CD8-positive, alpha-beta memory T cell (primary cell): ENCODE measurements around the gene CPA1. TPM values are rescaled to one million over a fixed set of nuclear protein-coding genes. Genes with fewer than 3 reads are reported as not detected.

Experiments
- CTCF ChIA-PET: fragments of 350-600 bp; sonication (Branson Sonifier 250); formaldehyde crosslinking; loops from one replicate; lab custom pipeline; 2021; ENCODE audit warnings: antibody characterized with exemption; lab: Charles Lee
- POLR2A ChIA-PET: fragments of 350-600 bp; sonication (Branson Sonifier 250); formaldehyde crosslinking; loops from one replicate; lab custom pipeline; 2021; ENCODE audit warnings: antibody characterized with exemption; lab: Charles Lee
- DNase-seq, 5 donors: peaks; one replicate each; pipeline versions ENCODE4 v3.0.0 to v3.0.0-alpha.2; 2020 to 2022; ENCODE audit warnings: mixed read lengths in 1 of 5
- H3K27ac ChIP-seq: one replicate; pipeline ENCODE4 v1.7.0; 2013; ENCODE audit warnings: low read depth, mild to moderate bottlenecking, low read length, moderate library complexity
- H3K27me3 ChIP-seq: 2 replicates; pipeline ENCODE4 v1.7.0; 2013; ENCODE audit warnings: low read length, mild to moderate bottlenecking; ENCODE audit not compliant: insufficient read depth, poor library complexity, severe bottlenecking
- H3K36me3 ChIP-seq: 2 replicates; pipeline ENCODE4 v1.7.0; 2013; ENCODE audit warnings: mild to moderate bottlenecking, low read length, moderate library complexity; ENCODE audit not compliant: insufficient read depth
- H3K4me1 ChIP-seq: 2 replicates; pipeline ENCODE4 v1.7.0; 2013; ENCODE audit warnings: mild to moderate bottlenecking, low read length, moderate library complexity; ENCODE audit not compliant: insufficient read depth
- H3K4me3 ChIP-seq: 2 replicates; pipeline ENCODE4 v1.7.0; 2013; ENCODE audit warnings: mild to moderate bottlenecking, low read length
- H3K9me3 ChIP-seq: 2 replicates; pipeline ENCODE4 v1.7.0; 2013; ENCODE audit warnings: mild to moderate bottlenecking, low read length
- H3K27ac Mint-ChIP-seq, 8 donors: one replicate each; pipeline ENCODE4 v1.8.0; 2020 to 2021; ENCODE audit warnings: mixed read lengths in 8 of 8, mild to moderate bottlenecking in 6 of 8, inconsistent platforms in 3 of 8, moderate library complexity in 3 of 8
- H3K27me3 Mint-ChIP-seq, 2 donors: one replicate each; pipeline ENCODE4 v1.8.0; 2020 to 2021; ENCODE audit warnings: mixed read lengths in 2 of 2, mild to moderate bottlenecking in 1 of 2, moderate library complexity in 1 of 2
- H3K36me3 Mint-ChIP-seq, 3 donors: one replicate each; pipeline ENCODE4 v1.8.0; 2020 to 2021; ENCODE audit warnings: mixed read lengths in 3 of 3, inconsistent platforms in 1 of 3, mild to moderate bottlenecking in 1 of 3
- H3K4me1 Mint-ChIP-seq, 3 donors: one replicate each; pipeline ENCODE4 v1.8.0; 2020 to 2021; ENCODE audit warnings: mixed read lengths in 3 of 3, inconsistent platforms in 1 of 3, mild to moderate bottlenecking in 1 of 3
- H3K4me3 Mint-ChIP-seq, 7 donors: one replicate each; pipeline ENCODE4 v1.8.0; 2020 to 2021; ENCODE audit warnings: mixed read lengths in 7 of 7, mild to moderate bottlenecking in 6 of 7, moderate library complexity in 4 of 7, inconsistent platforms in 2 of 7
- H3K9me3 Mint-ChIP-seq, 5 donors: one replicate each; pipeline ENCODE4 v1.8.0; 2020 to 2022; ENCODE audit warnings: mixed read lengths in 5 of 5, mild to moderate bottlenecking in 3 of 5, moderate library complexity in 2 of 5, inconsistent platforms in 1 of 5
- polyA plus RNA-seq: library from polyadenylated mRNA; unstranded; fragments of 300-500 nt; fragmentation: Illumina TruSeq; gene quantifications from one replicate; pipeline ENCODE4 v1.2.3, GENCODE V29; 2021
- total RNA-seq, 2 experiments: library from RNA; stranded (reverse); gene quantifications; one replicate each; pipeline ENCODE4 v1.2.3, GENCODE V29; 2021

Gene CPA1
- total and polyA plus RNA-seq, 3 experiments from 2014 or later, result not detected

DNA sequence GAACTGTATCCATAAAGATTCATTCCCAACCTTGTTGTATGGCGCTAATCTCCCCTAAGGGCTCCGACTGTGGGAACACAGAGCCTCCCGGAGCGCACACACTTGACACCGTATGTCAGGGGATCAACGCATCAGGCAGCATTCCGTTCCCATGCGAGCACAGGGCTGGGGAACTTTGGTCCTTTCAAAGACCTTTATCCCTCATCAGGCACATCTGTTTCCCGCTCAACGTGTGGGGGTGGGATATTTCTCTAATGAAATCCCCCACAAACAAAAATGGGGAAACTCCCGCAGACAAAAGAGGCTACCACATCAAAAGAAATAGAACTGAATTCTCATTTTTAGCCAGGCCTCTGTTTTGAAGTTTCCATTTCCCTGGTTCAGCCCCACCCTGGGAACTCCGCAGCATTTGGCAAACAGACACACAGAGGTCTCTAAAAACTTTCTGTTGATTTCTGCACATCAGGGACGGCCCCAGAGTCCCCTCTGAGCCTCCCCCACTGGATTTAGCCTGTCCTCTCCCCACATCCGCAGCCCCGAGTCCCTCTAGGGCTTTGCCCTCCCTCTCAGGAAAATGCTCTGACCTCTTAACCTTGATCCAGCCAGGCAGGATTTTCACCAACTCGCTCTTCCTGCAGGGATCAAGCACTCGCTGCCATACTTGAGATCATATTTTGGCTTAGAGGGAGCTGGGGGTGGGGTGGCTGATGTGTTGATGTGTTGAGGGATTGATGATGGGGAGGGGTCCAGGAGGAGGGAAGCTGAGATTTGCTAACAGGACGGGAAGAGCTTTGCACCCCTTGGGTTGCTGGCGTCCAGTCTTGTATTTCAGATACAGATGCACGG lies 29.1 kb upstream of the CPA1 start:
- Mint-ChIP-seq H3K27me3 (peaks cover 8 to 36% of the 10 kb centered on the region in 2 donors), H3K4me1 (peaks cover 4 to 18% (median 4%) of the 10 kb centered on the region in 3 donors), H3K9me3 (no peaks in the 10 kb centered on the region), H3K4me3 (no peak overlapping the region), H3K36me3 (no peaks in the 10 kb centered on the region), H3K27ac (no peak overlapping the region)
- Histone ChIP-seq H3K27me3 (peaks cover 3% of the 10 kb centered on the region), H3K27ac (no peak overlapping the region), H3K9me3 (no peaks in the 10 kb centered on the region), H3K36me3 (no peaks in the 10 kb centered on the region), H3K4me3 (no peak overlapping the region), H3K4me1 (no peaks in the 10 kb centered on the region)
- DNase-seq, result no peak
- ChIA-PET CTCF (no interaction called here), POLR2A (no interaction called here)

DNA sequence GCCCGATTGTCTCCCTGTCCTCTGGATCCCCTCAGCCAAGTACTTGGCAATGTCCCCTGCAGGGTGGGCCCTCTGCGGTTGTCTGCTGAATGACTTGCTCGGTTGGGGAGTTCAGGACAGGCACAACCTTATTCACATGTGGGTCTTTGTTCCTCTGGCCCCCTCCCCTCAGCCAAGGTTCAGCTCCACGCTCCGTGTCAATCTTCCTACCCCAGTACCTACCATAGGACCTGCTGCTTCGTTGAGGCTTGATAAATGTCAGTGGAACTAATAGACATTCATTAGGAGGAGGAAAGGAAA lies 28.6 kb upstream of the CPA1 start:
- H3K27ac Mint-ChIP-seq, result no peak overlapping the region
- no peak for DNase-seq
- peaks cover 8 to 36% of the 10 kb centered on the region in 2 donors for H3K27me3 Mint-ChIP-seq
- ChIA-PET CTCF (no interaction called here), POLR2A (no interaction called here)
- H3K9me3 Mint-ChIP-seq, result no peaks in the 10 kb centered on the region
- Histone ChIP-seq H3K9me3 (no peaks in the 10 kb centered on the region), H3K27ac (no peak overlapping the region), H3K4me3 (no peak overlapping the region), H3K4me1 (no peaks in the 10 kb centered on the region), H3K27me3 (peaks cover 3% of the 10 kb centered on the region), H3K36me3 (no peaks in the 10 kb centered on the region)
- no peak overlapping the region for H3K4me3 Mint-ChIP-seq
- no peaks in the 10 kb centered on the region for H3K36me3 Mint-ChIP-seq
- H3K4me1 Mint-ChIP-seq, result peaks cover 4 to 18% (median 4%) of the 10 kb centered on the region in 3 donors

DNA sequence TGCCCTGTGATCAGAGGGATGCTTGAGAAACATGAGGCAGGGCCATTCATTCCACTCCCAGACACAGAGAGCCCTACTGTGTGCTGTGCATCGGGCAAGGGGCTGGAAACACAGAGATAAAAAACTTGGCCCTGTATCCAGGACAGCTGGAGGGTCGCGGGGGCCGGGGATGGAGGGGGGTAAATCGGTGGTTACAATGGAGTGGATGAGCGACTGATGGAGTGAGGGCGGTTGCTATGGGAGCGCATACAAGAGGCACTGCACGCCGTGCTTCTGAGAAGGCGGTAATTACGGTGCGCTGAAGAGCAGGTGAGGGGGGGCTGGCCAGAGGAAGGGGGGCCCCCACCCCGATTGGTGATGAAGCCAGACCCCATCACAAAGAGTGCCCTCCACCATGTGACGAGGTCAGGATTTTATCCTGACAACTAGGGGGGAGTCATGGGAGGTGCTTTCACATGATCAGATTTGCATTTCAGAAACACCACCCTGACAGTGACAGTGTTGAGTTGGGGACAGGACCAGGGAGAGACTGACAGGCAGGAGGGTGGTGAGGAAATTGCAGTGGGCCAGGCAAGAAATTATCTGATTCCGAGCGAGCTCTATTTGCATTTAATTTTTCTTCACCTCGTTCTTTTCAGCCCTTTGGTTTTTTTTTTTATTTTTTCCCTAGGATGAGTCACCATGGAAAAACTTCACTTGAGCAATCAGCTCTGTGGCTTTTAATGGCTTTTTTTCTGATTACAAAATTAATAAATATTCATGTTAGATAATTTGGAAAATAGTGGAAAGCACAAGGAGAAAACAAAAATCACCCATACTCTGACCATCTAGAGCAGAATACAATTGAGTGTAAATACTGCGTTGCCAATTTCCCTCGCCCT lies 27.9 kb upstream of the CPA1 start:
- H3K4me1 Mint-ChIP-seq, result peaks cover 4 to 18% (median 4%) of the 10 kb centered on the region in 3 donors
- no peaks in the 10 kb centered on the region for H3K4me1 ChIP-seq
- H3K27ac ChIP-seq, result no peak overlapping the region
- H3K27ac Mint-ChIP-seq, result no peak overlapping the region
- H3K9me3 Mint-ChIP-seq, result no peaks in the 10 kb centered on the region
- no peaks in the 10 kb centered on the region for H3K36me3 ChIP-seq
- no peak overlapping the region for H3K4me3 Mint-ChIP-seq
- DNase-seq, result no peak
- no peak overlapping the region for H3K4me3 ChIP-seq
- H3K27me3 ChIP-seq, result peaks cover 3% of the 10 kb centered on the region
- ChIA-PET POLR2A (interaction anchor here (0.7 kb wide), 1 partner anchor 30 kb away, joined by 4 read pairs; no protein-coding TSS in a partner anchor), CTCF (no interaction called here)
- no peaks in the 10 kb centered on the region for H3K36me3 Mint-ChIP-seq
- H3K9me3 ChIP-seq, result no peaks in the 10 kb centered on the region
- peaks cover 8 to 36% of the 10 kb centered on the region in 2 donors for H3K27me3 Mint-ChIP-seq

DNA sequence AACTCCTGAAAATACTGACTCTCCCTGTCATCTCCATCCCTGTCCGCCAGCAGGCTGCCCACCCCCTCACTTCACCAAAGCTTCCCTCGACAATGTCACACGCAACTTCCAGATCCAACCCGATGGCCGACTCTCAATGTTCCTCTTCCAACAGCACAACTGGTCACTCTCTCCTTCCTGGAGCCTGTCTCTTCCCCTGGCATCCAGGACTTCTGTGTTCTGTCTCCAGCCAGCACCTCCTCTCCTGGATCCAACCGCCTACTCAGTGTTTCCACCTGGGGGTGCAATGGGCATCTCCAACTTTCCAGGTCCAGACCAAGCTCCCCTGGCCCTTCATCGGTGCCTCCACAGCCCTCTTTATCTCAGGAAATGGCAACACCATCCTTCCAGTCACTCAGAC lies 27.1 kb upstream of the CPA1 start:
- no peaks in the 10 kb centered on the region for H3K36me3 Mint-ChIP-seq
- DNase-seq, result no peak
- CTCF ChIA-PET, result no interaction called here
- POLR2A ChIA-PET, result interaction anchor here (0.7 kb wide), 1 partner anchor 31 kb away, joined by 4 read pairs; no protein-coding TSS in a partner anchor
- no peaks in the 10 kb centered on the region for H3K4me1 ChIP-seq
- peaks cover 3% of the 10 kb centered on the region for H3K27me3 ChIP-seq
- H3K27ac ChIP-seq, result no peak overlapping the region
- H3K4me3 ChIP-seq, result no peak overlapping the region
- no peaks in the 10 kb centered on the region for H3K9me3 Mint-ChIP-seq
- H3K27me3 Mint-ChIP-seq, result peaks cover 6 to 32% of the 10 kb centered on the region in 2 donors
- H3K36me3 ChIP-seq, result no peaks in the 10 kb centered on the region
- no peaks in the 10 kb centered on the region for H3K9me3 ChIP-seq
- no peak overlapping the region for H3K27ac Mint-ChIP-seq
- no peak overlapping the region for H3K4me3 Mint-ChIP-seq
- H3K4me1 Mint-ChIP-seq, result peaks cover 4 to 18% (median 4%) of the 10 kb centered on the region in 3 donors

DNA sequence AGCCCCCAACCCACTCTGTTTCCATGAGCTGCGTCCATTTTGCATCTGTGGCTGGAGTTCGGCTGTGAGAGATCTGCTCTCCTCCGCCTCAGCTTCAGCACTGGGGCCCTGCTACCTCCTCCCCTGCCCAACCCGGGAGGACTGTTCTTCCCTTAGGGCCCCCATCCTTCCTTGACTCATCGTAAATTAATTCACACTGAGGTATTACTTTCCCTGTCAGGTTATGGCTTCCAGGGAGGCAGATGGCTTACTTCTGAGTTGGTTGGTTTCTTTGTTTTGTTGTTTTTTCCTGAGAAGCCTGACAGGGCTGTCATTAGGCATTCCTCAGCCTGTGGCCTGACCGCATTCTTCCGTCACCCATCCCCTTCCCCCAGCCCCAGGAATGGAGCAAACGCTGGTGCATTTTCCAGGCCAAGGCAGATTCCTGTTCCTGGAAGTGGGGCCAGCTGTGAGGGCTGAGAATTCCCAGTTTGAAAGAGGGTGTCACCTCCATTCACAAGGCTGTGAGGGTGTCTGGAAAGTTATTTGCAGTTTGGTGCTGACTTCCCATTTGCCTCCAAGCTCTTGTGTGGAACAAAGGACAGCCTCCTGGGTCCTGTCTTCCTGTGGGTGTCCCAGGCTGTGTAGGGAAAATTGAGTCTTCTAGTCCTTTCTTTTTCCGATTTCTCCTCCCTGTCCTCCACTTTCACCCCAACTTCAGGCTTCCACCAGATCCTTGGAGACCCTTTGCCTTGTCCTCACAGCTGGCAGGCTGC lies 24.0 kb upstream of the CPA1 start:
- Mint-ChIP-seq H3K9me3 (peaks cover 2 to 11% (median 5%) of the 10 kb centered on the region in 5 donors), H3K27me3 (peaks cover 6 to 19% of the 10 kb centered on the region in 2 donors), H3K27ac (peak overlapping the region in 1 of 8 donors; percentile 52), H3K36me3 (peaks cover 0 to 7% (median 0%) of the 10 kb centered on the region in 3 donors), H3K4me3 (no peak overlapping the region), H3K4me1 (peaks cover 0 to 8% (median 4%) of the 10 kb centered on the region in 3 donors)
- H3K9me3 ChIP-seq, result no peaks in the 10 kb centered on the region
- ChIA-PET CTCF (no interaction called here), POLR2A (no interaction called here)
- peaks cover 3% of the 10 kb centered on the region for H3K27me3 ChIP-seq
- H3K4me3 ChIP-seq, result no peak overlapping the region
- DNase-seq, result no peak
- no peak overlapping the region for H3K27ac ChIP-seq
- H3K36me3 ChIP-seq, result no peaks in the 10 kb centered on the region
- H3K4me1 ChIP-seq, result no peaks in the 10 kb centered on the region

DNA sequence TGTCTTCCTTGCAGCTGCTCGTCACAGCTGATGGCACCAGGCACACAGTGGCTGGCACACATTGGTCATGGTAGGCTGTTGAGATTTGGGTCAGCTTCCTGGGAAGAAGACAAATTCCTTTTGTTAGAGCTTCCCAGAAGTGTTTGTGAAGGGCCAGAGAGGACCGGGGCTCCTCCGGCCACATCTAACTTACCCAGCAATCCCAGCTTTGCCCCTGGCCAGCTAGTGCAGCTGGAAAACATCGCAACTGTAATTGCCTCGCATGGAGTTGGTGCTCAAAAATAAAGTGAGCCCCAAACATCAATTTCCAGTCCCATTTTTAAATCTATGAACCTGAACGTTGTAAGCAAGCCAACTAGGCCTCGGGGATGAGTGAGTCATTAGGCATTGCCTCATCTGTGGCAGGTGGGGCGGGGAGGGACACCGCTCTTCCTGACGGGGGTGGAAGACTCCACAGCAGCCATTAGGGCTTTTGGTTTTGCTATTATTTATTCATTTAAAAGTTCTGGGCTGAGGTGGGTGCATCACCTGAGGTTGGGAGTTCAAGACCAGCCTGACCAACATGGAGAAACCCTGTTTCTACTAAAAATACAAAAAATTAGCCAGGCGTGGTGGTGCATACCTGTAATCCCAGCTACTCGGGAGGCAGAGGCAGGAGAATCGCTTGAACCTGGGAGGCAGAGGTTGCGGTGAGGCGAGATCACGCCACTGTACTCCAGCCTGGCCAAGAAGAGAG lies 23.2 kb upstream of the CPA1 start:
- Histone ChIP-seq H3K27me3 (no peaks in the 10 kb centered on the region), H3K9me3 (no peaks in the 10 kb centered on the region), H3K4me1 (no peaks in the 10 kb centered on the region), H3K36me3 (no peaks in the 10 kb centered on the region), H3K4me3 (no peak overlapping the region), H3K27ac (no peak overlapping the region)
- CTCF ChIA-PET, result no interaction called here
- no peak overlapping the region for H3K4me3 Mint-ChIP-seq
- H3K4me1 Mint-ChIP-seq, result peaks cover 0 to 2% (median under 1%) of the 10 kb centered on the region in 3 donors
- DNase-seq, result no peak
- H3K36me3 Mint-ChIP-seq, result peaks cover 0 to 8% (median 0%) of the 10 kb centered on the region in 3 donors
- POLR2A ChIA-PET, result no interaction called here
- peaks cover 8 to 13% of the 10 kb centered on the region in 2 donors for H3K27me3 Mint-ChIP-seq
- peaks cover 3 to 11% (median 5%) of the 10 kb centered on the region in 5 donors for H3K9me3 Mint-ChIP-seq
- no peak overlapping the region for H3K27ac Mint-ChIP-seq

DNA sequence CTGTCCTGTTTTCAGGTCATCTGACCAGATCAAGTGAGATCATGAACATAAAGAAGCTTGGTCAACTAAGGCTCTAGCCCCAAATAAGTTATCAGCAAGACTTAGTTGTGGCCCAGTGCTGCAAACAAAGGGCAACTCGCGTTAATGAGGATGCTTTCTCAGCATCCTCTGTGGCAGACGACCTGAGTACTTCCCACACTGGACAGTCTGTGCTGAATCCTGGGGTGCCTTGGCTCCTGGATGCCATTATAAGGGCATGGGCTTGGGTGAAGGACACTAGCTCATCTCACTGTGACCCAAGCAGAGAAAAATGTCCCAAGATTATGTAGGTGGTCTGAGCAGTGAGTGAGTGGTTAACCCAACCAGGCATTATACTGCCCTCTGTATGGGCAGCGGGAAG lies 21.8 kb upstream of the CPA1 start:
- H3K27ac ChIP-seq, result no peak overlapping the region
- no peaks in the 10 kb centered on the region for H3K9me3 ChIP-seq
- POLR2A ChIA-PET, result no interaction called here
- Mint-ChIP-seq H3K27me3 (peaks cover 7 to 15% of the 10 kb centered on the region in 2 donors), H3K4me1 (no peaks in the 10 kb centered on the region), H3K27ac (no peak overlapping the region), H3K4me3 (no peak overlapping the region), H3K9me3 (peaks cover 4 to 11% (median 5%) of the 10 kb centered on the region in 5 donors), H3K36me3 (peaks cover 0 to 8% (median 0%) of the 10 kb centered on the region in 3 donors)
- no peaks in the 10 kb centered on the region for H3K27me3 ChIP-seq
- H3K4me1 ChIP-seq, result no peaks in the 10 kb centered on the region
- no peak overlapping the region for H3K4me3 ChIP-seq
- H3K36me3 ChIP-seq, result no peaks in the 10 kb centered on the region
- DNase-seq, result no peak
- CTCF ChIA-PET, result no interaction called here
